Fibroblast of pulmonary artery (primary cell): ENCODE measurements around the gene ACRBP.

Source experiments
- DNase-seq: peaks from one replicate; pipeline ENCODE4 v3.0.0-alpha.2; 2010; ENCODE audit warnings: low read depth
- H3K4me3 ChIP-seq: replicated peaks from 2 replicates; pipeline ENCODE4 v1.5.1; 2011; ENCODE audit warnings: low read depth, mild to moderate bottlenecking, control low read depth, low read length, moderate library complexity
- TF ChIP-seq, protein P1 (sequence below): IDR thresholded peaks from 2 replicates; pipeline ENCODE4 v1.5.1; 2011; ENCODE audit warnings: mild to moderate bottlenecking, control low read depth, low read length, inconsistent platforms; ENCODE audit errors: missing control alignments

Gene ACRBP

GRCh38 chr12:6635375-6635855 is 11.8 kb downstream of the ACRBP start:
- DNase-seq: no peak
- no peak overlapping the region for H3K4me3 ChIP-seq
- TF ChIP-seq, protein P1, sequence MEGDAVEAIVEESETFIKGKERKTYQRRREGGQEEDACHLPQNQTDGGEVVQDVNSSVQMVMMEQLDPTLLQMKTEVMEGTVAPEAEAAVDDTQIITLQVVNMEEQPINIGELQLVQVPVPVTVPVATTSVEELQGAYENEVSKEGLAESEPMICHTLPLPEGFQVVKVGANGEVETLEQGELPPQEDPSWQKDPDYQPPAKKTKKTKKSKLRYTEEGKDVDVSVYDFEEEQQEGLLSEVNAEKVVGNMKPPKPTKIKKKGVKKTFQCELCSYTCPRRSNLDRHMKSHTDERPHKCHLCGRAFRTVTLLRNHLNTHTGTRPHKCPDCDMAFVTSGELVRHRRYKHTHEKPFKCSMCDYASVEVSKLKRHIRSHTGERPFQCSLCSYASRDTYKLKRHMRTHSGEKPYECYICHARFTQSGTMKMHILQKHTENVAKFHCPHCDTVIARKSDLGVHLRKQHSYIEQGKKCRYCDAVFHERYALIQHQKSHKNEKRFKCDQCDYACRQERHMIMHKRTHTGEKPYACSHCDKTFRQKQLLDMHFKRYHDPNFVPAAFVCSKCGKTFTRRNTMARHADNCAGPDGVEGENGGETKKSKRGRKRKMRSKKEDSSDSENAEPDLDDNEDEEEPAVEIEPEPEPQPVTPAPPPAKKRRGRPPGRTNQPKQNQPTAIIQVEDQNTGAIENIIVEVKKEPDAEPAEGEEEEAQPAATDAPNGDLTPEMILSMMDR: no peak

- no peak for DNase-seq
- TF ChIP-seq, protein P1: no peak
- H3K4me3 ChIP-seq: no peak overlapping the region
Measured at GRCh38 chr12:6632026-6632983, 14.9 kb downstream of the ACRBP start.

DNA sequence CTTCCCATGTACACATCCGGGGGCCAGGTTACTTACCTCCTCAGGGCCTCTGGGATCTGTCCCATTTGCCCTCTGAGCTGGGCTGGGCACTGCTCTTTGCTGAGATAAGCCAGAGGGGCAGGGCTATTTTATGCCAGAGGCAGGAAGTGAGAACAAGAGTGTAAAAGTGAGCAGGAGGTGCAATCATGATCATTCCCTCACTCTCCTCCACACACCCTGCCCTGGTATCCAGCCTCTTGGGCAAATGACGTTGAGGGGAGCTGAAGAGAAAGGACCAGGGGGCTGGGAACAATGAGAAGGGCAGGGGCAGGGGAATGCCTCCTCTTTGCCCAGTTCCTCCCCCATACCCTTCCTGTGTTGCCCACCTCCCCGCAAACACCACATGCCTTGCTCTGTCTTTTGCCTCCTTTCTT is 15.7 kb downstream of the ACRBP start:
- DNase-seq: no peak
- TF ChIP-seq, protein P1: no peak
- no peak overlapping the region for H3K4me3 ChIP-seq

DNA sequence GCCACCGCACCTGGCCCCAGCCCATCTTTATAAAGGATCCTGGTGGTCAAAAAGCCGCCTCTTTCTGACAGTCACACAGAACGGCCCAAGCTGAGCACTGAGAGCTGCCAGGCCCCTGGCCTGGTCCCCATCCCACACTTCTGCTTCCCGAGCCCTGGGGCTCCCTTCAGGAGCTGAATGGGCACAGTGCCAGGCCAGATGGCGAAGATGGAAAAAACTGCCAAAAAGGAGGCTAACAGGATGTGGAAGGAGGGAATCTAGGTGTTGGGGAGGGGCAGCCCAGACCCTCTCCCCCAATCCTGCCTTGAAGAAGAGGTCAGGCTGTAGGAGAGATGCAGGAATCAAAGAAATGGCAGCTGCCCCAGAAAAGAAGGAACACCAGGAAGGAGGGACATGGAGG is 16.5 kb downstream of the ACRBP start:
- no peak for DNase-seq
- TF ChIP-seq, protein P1: no peak
- H3K4me3 ChIP-seq: no peak overlapping the region

DNA sequence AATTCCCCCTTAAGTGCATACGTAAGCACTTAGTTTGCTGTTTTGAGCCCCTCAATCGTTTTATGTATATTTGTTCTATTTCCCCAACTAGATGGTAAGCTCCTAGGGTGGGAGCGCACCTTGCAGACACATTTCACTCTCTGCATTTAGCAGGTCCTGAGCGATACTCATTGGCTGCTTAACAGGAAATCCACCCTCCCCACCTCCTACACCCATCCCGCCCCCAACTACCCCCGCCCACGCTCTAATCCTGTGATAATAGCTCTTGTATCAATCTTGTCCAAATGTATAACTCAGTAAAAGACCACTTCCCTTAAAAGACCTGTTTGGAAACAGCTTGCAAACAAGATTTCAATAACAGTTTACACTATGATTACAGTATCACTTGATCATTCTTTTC is 19.6 kb downstream of the ACRBP start:
- no peak for DNase-seq
- TF ChIP-seq, protein P1: no peak
- H3K4me3 ChIP-seq: no peak overlapping the region

- TF ChIP-seq, protein P1: no peak
- H3K4me3 ChIP-seq: no peak overlapping the region
- DNase-seq: peak; percentile 36
Measured at GRCh38 chr12:6626654-6627283, 20.5 kb downstream of the ACRBP start.
